H1 (cell line): ENCODE data around the gene FARS2.

Source experiments
- CEBPB ChIP-seq: IDR thresholded peaks from 2 replicates; pipeline ENCODE4 v1.6.1; 2012; ENCODE audit warnings: low read depth, low read length
- CREB1 ChIP-seq: IDR thresholded peaks from 2 replicates; pipeline ENCODE4 v1.6.1; 2012; ENCODE audit warnings: inconsistent platforms
- RAD21 ChIP-seq, 2 experiments: IDR thresholded peaks in 1 of 2; conservative IDR thresholded peaks in 1 of 2; 2 replicates each; pipeline ENCODE4 v1.6.1; 2011; ENCODE audit warnings: low read depth in 2 of 2, low read length in 2 of 2, improper control_type of control experiment in 1 of 2, inconsistent platforms in 1 of 2, mild to moderate bottlenecking in 1 of 2, moderate library complexity in 1 of 2
- SIN3A ChIP-seq, 2 experiments: IDR thresholded peaks in 1 of 2; conservative IDR thresholded peaks in 1 of 2; 2 replicates each; pipeline ENCODE4 v1.6.1; 2011 to 2012; ENCODE audit warnings: low read length in 2 of 2, improper control_type of control experiment in 1 of 2, low read depth in 1 of 2, mild to moderate bottlenecking in 1 of 2
- TBP ChIP-seq: IDR thresholded peaks from 2 replicates; pipeline ENCODE4 v1.6.1; 2011; ENCODE audit warnings: low read depth, low read length, improper control_type of control experiment
- TF ChIP-seq, protein P1 (sequence below), 3 experiments: IDR thresholded peaks; 1 replicate in 2 of 3; 2 replicates in 1 of 3; pipeline versions ENCODE4 v1.5.1 to v1.6.1; 2011; ENCODE audit warnings: low read length in 3 of 3, mild to moderate bottlenecking in 3 of 3, inconsistent platforms in 2 of 3, low read depth in 1 of 3, moderate library complexity in 1 of 3; ENCODE audit not compliant: insufficient read depth in 1 of 3; ENCODE audit errors: control extremely low read depth in 1 of 3
- TF ChIP-seq, protein P2 (sequence below): IDR thresholded peaks from 2 replicates; pipeline ENCODE4 v1.6.1; 2012; ENCODE audit warnings: inconsistent platforms

DNA sequence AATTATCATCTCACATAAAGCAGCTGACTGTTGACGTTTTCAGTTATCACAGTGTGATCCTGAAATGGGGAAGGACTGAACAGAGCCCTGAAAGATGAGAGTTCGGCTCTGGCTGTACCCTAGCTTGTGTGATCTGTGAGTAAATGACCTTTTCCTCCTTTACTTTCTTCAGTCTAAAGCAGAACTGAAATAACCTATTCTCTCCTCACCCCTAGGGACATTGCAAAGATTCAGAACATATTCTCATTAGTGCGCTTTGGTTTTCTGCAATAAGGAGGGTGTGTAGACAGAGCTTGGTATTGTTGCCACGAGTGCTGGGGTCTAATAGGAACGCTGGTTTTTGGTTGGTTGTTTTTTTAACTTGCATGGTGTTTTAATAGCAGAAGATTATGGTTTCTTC, 16.7 kb downstream of the FARS2 start:
- TF ChIP-seq RAD21 (IDR thresholded peaks at IDR 0.05 in 1 of 2, conservative IDR thresholded peaks at IDR 0.05 in 1 of 2; ENCODE audit: low read depth in 2 of 2, low read length in 2 of 2) (no peak), SIN3A (conservative IDR thresholded peaks at IDR 0.05 in 1 of 2, IDR thresholded peaks at IDR 0.05 in 1 of 2; ENCODE audit: low read depth in 1 of 2, low read length in 2 of 2) (no peak), CEBPB (no peak), TBP (no peak), CREB1 (no peak)
- TF ChIP-seq, protein P1, sequence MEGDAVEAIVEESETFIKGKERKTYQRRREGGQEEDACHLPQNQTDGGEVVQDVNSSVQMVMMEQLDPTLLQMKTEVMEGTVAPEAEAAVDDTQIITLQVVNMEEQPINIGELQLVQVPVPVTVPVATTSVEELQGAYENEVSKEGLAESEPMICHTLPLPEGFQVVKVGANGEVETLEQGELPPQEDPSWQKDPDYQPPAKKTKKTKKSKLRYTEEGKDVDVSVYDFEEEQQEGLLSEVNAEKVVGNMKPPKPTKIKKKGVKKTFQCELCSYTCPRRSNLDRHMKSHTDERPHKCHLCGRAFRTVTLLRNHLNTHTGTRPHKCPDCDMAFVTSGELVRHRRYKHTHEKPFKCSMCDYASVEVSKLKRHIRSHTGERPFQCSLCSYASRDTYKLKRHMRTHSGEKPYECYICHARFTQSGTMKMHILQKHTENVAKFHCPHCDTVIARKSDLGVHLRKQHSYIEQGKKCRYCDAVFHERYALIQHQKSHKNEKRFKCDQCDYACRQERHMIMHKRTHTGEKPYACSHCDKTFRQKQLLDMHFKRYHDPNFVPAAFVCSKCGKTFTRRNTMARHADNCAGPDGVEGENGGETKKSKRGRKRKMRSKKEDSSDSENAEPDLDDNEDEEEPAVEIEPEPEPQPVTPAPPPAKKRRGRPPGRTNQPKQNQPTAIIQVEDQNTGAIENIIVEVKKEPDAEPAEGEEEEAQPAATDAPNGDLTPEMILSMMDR (IDR thresholded peaks at IDR 0.05; ENCODE audit: control extremely low read depth in 1 of 3, insufficient read depth in 1 of 3, low read depth in 1 of 3, low read length in 3 of 3) = no peak
- TF ChIP-seq, protein P2, sequence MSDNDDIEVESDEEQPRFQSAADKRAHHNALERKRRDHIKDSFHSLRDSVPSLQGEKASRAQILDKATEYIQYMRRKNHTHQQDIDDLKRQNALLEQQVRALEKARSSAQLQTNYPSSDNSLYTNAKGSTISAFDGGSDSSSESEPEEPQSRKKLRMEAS = no peak
